ENCODE measurements around the gene BTBD7. TPM values are rescaled to one million over a fixed set of nuclear protein-coding genes. Genes with fewer than 3 reads are reported as not detected.

The BTBD7 gene
- total and polyA plus RNA-seq, 9 of the 15 experiments (the other 6 are each of a cell fraction or from before 2014, with no cell fraction given), result 2.5 to 12.9 (median 6.2) TPM

GRCh38 chr14:93332397-93332852 lies 411 bp downstream of the BTBD7 start (continued):
- TF ChIP-seq EP300 (IDR thresholded peaks at IDR 0.05; ENCODE audit: low read length), result no peak
- TF ChIP-seq TOE1 (IDR thresholded peaks at IDR 0.05; ENCODE audit: borderline replicate concordance), result no peak
- TF ChIP-seq TOE1 (CRISPR knock-in tag; IDR thresholded peaks at IDR 0.05; ENCODE audit: borderline replicate concordance, low read depth), result no peak
- TF ChIP-seq, protein P1, sequence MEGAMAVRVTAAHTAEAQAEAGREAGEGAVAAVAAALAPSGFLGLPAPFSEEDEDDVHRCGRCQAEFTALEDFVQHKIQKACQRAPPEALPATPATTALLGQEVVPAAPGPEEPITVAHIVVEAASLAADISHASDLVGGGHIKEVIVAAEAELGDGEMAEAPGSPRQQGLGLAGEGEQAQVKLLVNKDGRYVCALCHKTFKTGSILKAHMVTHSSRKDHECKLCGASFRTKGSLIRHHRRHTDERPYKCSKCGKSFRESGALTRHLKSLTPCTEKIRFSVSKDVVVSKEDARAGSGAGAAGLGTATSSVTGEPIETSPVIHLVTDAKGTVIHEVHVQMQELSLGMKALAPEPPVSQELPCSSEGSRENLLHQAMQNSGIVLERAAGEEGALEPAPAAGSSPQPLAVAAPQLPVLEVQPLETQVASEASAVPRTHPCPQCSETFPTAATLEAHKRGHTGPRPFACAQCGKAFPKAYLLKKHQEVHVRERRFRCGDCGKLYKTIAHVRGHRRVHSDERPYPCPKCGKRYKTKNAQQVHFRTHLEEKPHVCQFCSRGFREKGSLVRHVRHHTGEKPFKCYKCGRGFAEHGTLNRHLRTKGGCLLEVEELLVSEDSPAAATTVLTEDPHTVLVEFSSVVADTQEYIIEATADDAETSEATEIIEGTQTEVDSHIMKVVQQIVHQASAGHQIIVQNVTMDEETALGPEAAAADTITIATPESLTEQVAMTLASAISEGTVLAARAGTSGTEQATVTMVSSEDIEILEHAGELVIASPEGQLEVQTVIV (CRISPR knock-in tag; IDR thresholded peaks at IDR 0.05; ENCODE audit: borderline replicate concordance), result no peak

- intact Hi-C loops (cut with micrococcal nuclease) (loop anchor here (5.0 kb wide), 2 partner anchors 50 to 65 kb away; no protein-coding TSS in a partner anchor), in situ Hi-C loops (cut with MboI) (no loop called here)
- Histone ChIP-seq H3K9me3 (replicated peaks; ENCODE audit: control insufficient read depth, insufficient read depth, low read depth, low read length) (no peaks in the 10 kb centered on the region), H4K20me1 (replicated peaks; ENCODE audit: control insufficient read depth, insufficient read depth, low read length) (peaks cover 5% of the 10 kb centered on the region; the same call in 1 of the 2 replicates), H2AFZ (ENCODE audit: low read depth, low read length) (peak overlapping the region; percentile 40; the same call in 1 of the 2 replicates), H3K9ac (ENCODE audit: insufficient read depth in 1 of 2, low read depth in 2 of 2, low read length in 2 of 2) (peak overlapping the region; percentile 81 to 93), H3K9me1 (ENCODE audit: control insufficient read depth, insufficient read depth, low read length) (no peaks in the 10 kb centered on the region), H3K4me2 (ENCODE audit: insufficient read depth, low read length) (peak overlapping the region; percentile 95), H3K4me3 (peak overlapping the region; percentile 86), H3K36me3 (ENCODE audit: control insufficient read depth, insufficient read depth, low read length) (no peaks in the 10 kb centered on the region), H3K4me1 (replicated peaks in 1 of 2; ENCODE audit: control insufficient read depth in 2 of 2, insufficient read depth in 2 of 2, low read length in 2 of 2) (peaks cover 0 to 8% of the 10 kb centered on the region in 2 experiments; a peak in 3 of 5 replicates), H3K27me3 (ENCODE audit: control insufficient read depth in 2 of 2, insufficient read depth in 2 of 2, low read length in 2 of 2) (no peaks in the 10 kb centered on the region), H3K27ac (ENCODE audit: extremely low read depth, low read depth, low read length) (peak overlapping the region; percentile 88), H3K79me2 (ENCODE audit: control insufficient read depth, insufficient read depth, low read length) (peaks cover 70% of the 10 kb centered on the region)
- ATAC-seq (peak; percentile 11), DNase-seq (ENCODE audit: extremely low read depth in 1 of 4, low spot score in 3 of 4) (no peak), FAIRE-seq (no peak)
- BruUV-seq (replicated peaks), result no TSS peak
- ChIA-PET CTCF (ENCODE audit: low intra/inter-chr PET ratio) (interaction anchor here (1.1 kb wide), 1 partner anchor 10 kb away, joined by 3 read pairs; no protein-coding TSS in a partner anchor), POLR2A (interaction anchor here (1.4 to 2.5 kb wide), 3 partner anchors 9 to 14 kb away, joined by 5 to 12 read pairs (median 11); no protein-coding TSS in a partner anchor)
- under 1% methylated on average over 21 of the region's 21 CpGs for WGBS (ENCODE audit: insufficient coverage, low coverage, missing lambda C conversion rate)
- TF ChIP-seq MNT (conservative IDR thresholded peaks at IDR 0.05), result peak in 1 of 2 experiments; percentile 33; a peak in 1 of 4 replicates
- peak in 1 of 2 experiments; percentile 19; a peak in 1 of 4 replicates for TF ChIP-seq HDAC1 (IDR thresholded peaks at IDR 0.05)
- TF ChIP-seq, protein P2, sequence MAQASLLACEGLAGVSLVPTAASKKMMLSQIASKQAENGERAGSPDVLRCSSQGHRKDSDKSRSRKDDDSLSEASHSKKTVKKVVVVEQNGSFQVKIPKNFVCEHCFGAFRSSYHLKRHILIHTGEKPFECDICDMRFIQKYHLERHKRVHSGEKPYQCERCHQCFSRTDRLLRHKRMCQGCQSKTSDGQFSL (CRISPR knock-in tag; IDR thresholded peaks at IDR 0.05), result peak; percentile 47; the same call in 1 of the 2 replicates
- TF ChIP-seq, protein P2 (tag; IDR thresholded peaks at IDR 0.05), result peak in 1 of 2 experiments; percentile 45; a peak in 1 of 4 replicates
- peak; percentile 55 for TF ChIP-seq EGR1 (conservative IDR thresholded peaks at IDR 0.05)
- TF ChIP-seq, protein P3, sequence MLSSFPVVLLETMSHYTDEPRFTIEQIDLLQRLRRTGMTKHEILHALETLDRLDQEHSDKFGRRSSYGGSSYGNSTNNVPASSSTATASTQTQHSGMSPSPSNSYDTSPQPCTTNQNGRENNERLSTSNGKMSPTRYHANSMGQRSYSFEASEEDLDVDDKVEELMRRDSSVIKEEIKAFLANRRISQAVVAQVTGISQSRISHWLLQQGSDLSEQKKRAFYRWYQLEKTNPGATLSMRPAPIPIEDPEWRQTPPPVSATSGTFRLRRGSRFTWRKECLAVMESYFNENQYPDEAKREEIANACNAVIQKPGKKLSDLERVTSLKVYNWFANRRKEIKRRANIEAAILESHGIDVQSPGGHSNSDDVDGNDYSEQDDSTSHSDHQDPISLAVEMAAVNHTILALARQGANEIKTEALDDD (IDR thresholded peaks at IDR 0.05), result peak; percentile 68
- peak in 1 of 2 experiments; percentile 31; a peak in 1 of 4 replicates for TF ChIP-seq FOXK2 (conservative IDR thresholded peaks at IDR 0.05 in 1 of 2, IDR thresholded peaks at IDR 0.05 in 1 of 2; ENCODE audit: low read depth in 2 of 2)
- peak; percentile 30; the same call in 1 of the 2 replicates for TF ChIP-seq ZFX (CRISPR knock-in tag; IDR thresholded peaks at IDR 0.05)
Measured at GRCh38 chr14:93331728-93332396, 974 bp downstream of the BTBD7 start.

All from K562 (cell line).